Liver (tissue), 9 donors: ENCODE data around the gene PROB1. TPM values are rescaled to one million over a fixed set of nuclear protein-coding genes. Genes with fewer than 3 reads are reported as not detected.

Experiments
- DNase-seq: peaks from one replicate; pipeline ENCODE4 v3.0.0-alpha.2; 2017; ENCODE audit warnings: low spot score
- H3K27ac ChIP-seq, 2 donors: one replicate each; pipeline ENCODE4 v1.7.0; 2013; ENCODE audit warnings: inconsistent platforms in 2 of 2, low read length in 2 of 2, control low read depth in 1 of 2, low read depth in 1 of 2, mild to moderate bottlenecking in 1 of 2
- H3K27me3 ChIP-seq, 4 donors: one replicate each; pipeline versions ENCODE4 v1.6.1 to v1.7.0; 2013; ENCODE audit warnings: low read length in 3 of 4, inconsistent platforms in 1 of 4, mild to moderate bottlenecking in 1 of 4, moderate library complexity in 1 of 4; ENCODE audit not compliant: control insufficient read depth in 4 of 4, insufficient read depth in 4 of 4
- H3K36me3 ChIP-seq, 4 donors: one replicate each; pipeline versions ENCODE4 v1.6.1 to v1.7.0; 2013; ENCODE audit warnings: low read length in 3 of 4, mild to moderate bottlenecking in 3 of 4, low read depth in 1 of 4, moderate library complexity in 1 of 4; ENCODE audit not compliant: control insufficient read depth in 4 of 4, insufficient read depth in 3 of 4
- H3K4me1 ChIP-seq, 4 donors: one replicate each; pipeline versions ENCODE4 v1.6.1 to v1.7.0; 2013; ENCODE audit warnings: low read length in 3 of 4, mild to moderate bottlenecking in 3 of 4, moderate library complexity in 1 of 4; ENCODE audit not compliant: control insufficient read depth in 4 of 4, insufficient read depth in 4 of 4
- H3K4me3 ChIP-seq, 3 donors: one replicate each; pipeline versions ENCODE4 v1.6.1 to v1.7.0; 2013; ENCODE audit warnings: low read length in 3 of 3, control low read depth in 1 of 3, low read depth in 1 of 3, mild to moderate bottlenecking in 1 of 3
- H3K9ac ChIP-seq, 2 donors: one replicate each; pipeline ENCODE4 v1.7.0; 2013; ENCODE audit warnings: low read length in 2 of 2, mild to moderate bottlenecking in 2 of 2, moderate library complexity in 2 of 2, control low read depth in 1 of 2, low read depth in 1 of 2
- H3K9me3 ChIP-seq, 4 donors: one replicate each; pipeline versions ENCODE4 v1.6.1 to v1.7.0; 2013; ENCODE audit warnings: low read length in 3 of 4; ENCODE audit not compliant: control insufficient read depth in 4 of 4
- ATF3 ChIP-seq: IDR thresholded peaks from 2 replicates; pipeline ENCODE4 v1.6.1; 2016; ENCODE audit warnings: antibody characterized with exemption
- EGR1 ChIP-seq, 2 donors: IDR thresholded peaks; 2 replicates each; pipeline ENCODE4 v1.6.1; 2016 to 2018; ENCODE audit warnings: antibody characterized with exemption in 2 of 2, low read depth in 2 of 2
- FOXA1 ChIP-seq: IDR thresholded peaks from 2 replicates; pipeline ENCODE4 v1.6.1; 2016; ENCODE audit warnings: antibody characterized with exemption
- FOXA2 ChIP-seq: IDR thresholded peaks from 2 replicates; pipeline ENCODE4 v1.6.1; 2016; ENCODE audit warnings: antibody characterized with exemption
- GABPA ChIP-seq, 2 donors: IDR thresholded peaks in 1 of 2; conservative IDR thresholded peaks in 1 of 2; 2 replicates each; pipeline ENCODE4 v1.6.1; 2016; ENCODE audit warnings: antibody characterized with exemption in 2 of 2, mild to moderate bottlenecking in 1 of 2, moderate library complexity in 1 of 2
- HNF4A ChIP-seq, 2 donors: conservative IDR thresholded peaks; 2 replicates each; pipeline ENCODE4 v1.6.1; 2016; ENCODE audit warnings: antibody characterized with exemption in 2 of 2, mild to moderate bottlenecking in 2 of 2
- HNF4G ChIP-seq: IDR thresholded peaks from 2 replicates; pipeline ENCODE4 v1.6.1; 2016; ENCODE audit warnings: antibody characterized with exemption
- JUND ChIP-seq, 2 donors: IDR thresholded peaks; 2 replicates each; pipeline ENCODE4 v1.6.1; 2016; ENCODE audit warnings: antibody characterized with exemption in 2 of 2
- NR2F2 ChIP-seq: IDR thresholded peaks from 2 replicates; pipeline ENCODE4 v1.6.1; 2016; ENCODE audit warnings: antibody characterized with exemption
- RAD21 ChIP-seq, 2 donors: IDR thresholded peaks; 2 replicates each; pipeline ENCODE4 v1.6.1; 2016; ENCODE audit warnings: antibody characterized with exemption in 2 of 2, mild to moderate bottlenecking in 2 of 2
- RXRA ChIP-seq, 2 donors: IDR thresholded peaks; 2 replicates each; pipeline ENCODE4 v1.6.1; 2017 to 2018; ENCODE audit warnings: antibody characterized with exemption in 2 of 2, mild to moderate bottlenecking in 1 of 2
- SP1 ChIP-seq: IDR thresholded peaks from 2 replicates; pipeline ENCODE4 v1.6.1; 2018; ENCODE audit warnings: antibody characterized with exemption, mild to moderate bottlenecking
- TAF1 ChIP-seq: conservative IDR thresholded peaks from 2 replicates; pipeline ENCODE4 v1.6.1; 2016; ENCODE audit warnings: antibody characterized with exemption, mild to moderate bottlenecking
- YY1 ChIP-seq: IDR thresholded peaks from 2 replicates; pipeline ENCODE4 v1.6.1; 2016; ENCODE audit warnings: antibody characterized with exemption, mild to moderate bottlenecking
- WGBS: extraction: QIAGEN DNeasy Blood & Tissue Kit; methylation state at CpG from one replicate; pipeline ENCODE4 v1.1.7; 2013; 5-methylcytosine and 5-hydroxymethylcytosine counted together
- polyA plus RNA-seq, 2 donors: library from polyadenylated mRNA; stranded (reverse) in 1 of 2; unstranded in 1 of 2; fragments of 200-250 nt in 1 of 2; fragments of >200 nt in 1 of 2; fragmentation: Nextera tagmentation in 1 of 2; extraction: Ambion mirVana in 1 of 2; gene quantifications; one replicate each; pipeline versions ENCODE4 v1.2.1 to v1.2.3, GENCODE V29; 2013 to 2015
- total RNA-seq, 2 donors: library from RNA; depleted of rRNA; stranded (reverse); fragments of >200 nt; gene quantifications; one replicate each; pipeline ENCODE4 v1.2.3, GENCODE V29; 2014
- TF ChIP-seq, protein P1 (sequence below): IDR thresholded peaks from 2 replicates; pipeline ENCODE4 v1.6.1; 2016; ENCODE audit warnings: antibody characterized with exemption
- TF ChIP-seq, protein P2 (sequence below): IDR thresholded peaks from 2 replicates; pipeline ENCODE4 v1.6.1; 2016; ENCODE audit warnings: antibody characterized with exemption, mild to moderate bottlenecking
- TF ChIP-seq, protein P3 (sequence below): IDR thresholded peaks from 2 replicates; pipeline ENCODE4 v1.6.1; 2016; ENCODE audit warnings: antibody characterized with exemption
- TF ChIP-seq, protein P4 (sequence below): fragments of 150-350 bp; IDR thresholded peaks from 2 replicates; pipeline ENCODE4 v1.5.1; 2017; ENCODE audit warnings: improper control_type of control experiment, low read depth, low read length; ENCODE audit not compliant: missing input control
- donor health status: healthy.
- donor health status: healthy.
- donor health status: healthy.
- donor health status: healthy.
- donor health status: healthy.

PROB1 gene
- total and polyA plus RNA-seq, 4 donors: 0.04 to 0.67 (median 0.34) TPM

GRCh38 chr5:139378101-139378825, 16.6 kb downstream of the PROB1 start:
- H3K9ac ChIP-seq: no peak overlapping the region
- 91% methylated on average over 47 of the region's 47 CpGs for WGBS

More at GRCh38 chr5:139378101-139378825, 16.6 kb downstream of the PROB1 start:
- TF ChIP-seq NR2F2 (no peak), GABPA (IDR thresholded peaks at IDR 0.05 in 1 of 2, conservative IDR thresholded peaks at IDR 0.05 in 1 of 2) (no peak), TAF1 (no peak), HNF4G (no peak), YY1 (no peak), EGR1 (IDR thresholded peaks at IDR 0.05; ENCODE audit: low read depth in 2 of 2) (no peak), RAD21 (IDR thresholded peaks at IDR 0.05) (no peak), RXRA (IDR thresholded peaks at IDR 0.05) (no peak), SP1 (no peak), ATF3 (no peak), HNF4A (conservative IDR thresholded peaks at IDR 0.05) (no peak), JUND (IDR thresholded peaks at IDR 0.05) (no peak), FOXA2 (no peak), FOXA1 (no peak)
- TF ChIP-seq, protein P1, sequence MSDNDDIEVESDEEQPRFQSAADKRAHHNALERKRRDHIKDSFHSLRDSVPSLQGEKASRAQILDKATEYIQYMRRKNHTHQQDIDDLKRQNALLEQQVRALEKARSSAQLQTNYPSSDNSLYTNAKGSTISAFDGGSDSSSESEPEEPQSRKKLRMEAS: no peak
- TF ChIP-seq, protein P2, sequence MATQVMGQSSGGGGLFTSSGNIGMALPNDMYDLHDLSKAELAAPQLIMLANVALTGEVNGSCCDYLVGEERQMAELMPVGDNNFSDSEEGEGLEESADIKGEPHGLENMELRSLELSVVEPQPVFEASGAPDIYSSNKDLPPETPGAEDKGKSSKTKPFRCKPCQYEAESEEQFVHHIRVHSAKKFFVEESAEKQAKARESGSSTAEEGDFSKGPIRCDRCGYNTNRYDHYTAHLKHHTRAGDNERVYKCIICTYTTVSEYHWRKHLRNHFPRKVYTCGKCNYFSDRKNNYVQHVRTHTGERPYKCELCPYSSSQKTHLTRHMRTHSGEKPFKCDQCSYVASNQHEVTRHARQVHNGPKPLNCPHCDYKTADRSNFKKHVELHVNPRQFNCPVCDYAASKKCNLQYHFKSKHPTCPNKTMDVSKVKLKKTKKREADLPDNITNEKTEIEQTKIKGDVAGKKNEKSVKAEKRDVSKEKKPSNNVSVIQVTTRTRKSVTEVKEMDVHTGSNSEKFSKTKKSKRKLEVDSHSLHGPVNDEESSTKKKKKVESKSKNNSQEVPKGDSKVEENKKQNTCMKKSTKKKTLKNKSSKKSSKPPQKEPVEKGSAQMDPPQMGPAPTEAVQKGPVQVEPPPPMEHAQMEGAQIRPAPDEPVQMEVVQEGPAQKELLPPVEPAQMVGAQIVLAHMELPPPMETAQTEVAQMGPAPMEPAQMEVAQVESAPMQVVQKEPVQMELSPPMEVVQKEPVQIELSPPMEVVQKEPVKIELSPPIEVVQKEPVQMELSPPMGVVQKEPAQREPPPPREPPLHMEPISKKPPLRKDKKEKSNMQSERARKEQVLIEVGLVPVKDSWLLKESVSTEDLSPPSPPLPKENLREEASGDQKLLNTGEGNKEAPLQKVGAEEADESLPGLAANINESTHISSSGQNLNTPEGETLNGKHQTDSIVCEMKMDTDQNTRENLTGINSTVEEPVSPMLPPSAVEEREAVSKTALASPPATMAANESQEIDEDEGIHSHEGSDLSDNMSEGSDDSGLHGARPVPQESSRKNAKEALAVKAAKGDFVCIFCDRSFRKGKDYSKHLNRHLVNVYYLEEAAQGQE: no peak
- TF ChIP-seq, protein P3, sequence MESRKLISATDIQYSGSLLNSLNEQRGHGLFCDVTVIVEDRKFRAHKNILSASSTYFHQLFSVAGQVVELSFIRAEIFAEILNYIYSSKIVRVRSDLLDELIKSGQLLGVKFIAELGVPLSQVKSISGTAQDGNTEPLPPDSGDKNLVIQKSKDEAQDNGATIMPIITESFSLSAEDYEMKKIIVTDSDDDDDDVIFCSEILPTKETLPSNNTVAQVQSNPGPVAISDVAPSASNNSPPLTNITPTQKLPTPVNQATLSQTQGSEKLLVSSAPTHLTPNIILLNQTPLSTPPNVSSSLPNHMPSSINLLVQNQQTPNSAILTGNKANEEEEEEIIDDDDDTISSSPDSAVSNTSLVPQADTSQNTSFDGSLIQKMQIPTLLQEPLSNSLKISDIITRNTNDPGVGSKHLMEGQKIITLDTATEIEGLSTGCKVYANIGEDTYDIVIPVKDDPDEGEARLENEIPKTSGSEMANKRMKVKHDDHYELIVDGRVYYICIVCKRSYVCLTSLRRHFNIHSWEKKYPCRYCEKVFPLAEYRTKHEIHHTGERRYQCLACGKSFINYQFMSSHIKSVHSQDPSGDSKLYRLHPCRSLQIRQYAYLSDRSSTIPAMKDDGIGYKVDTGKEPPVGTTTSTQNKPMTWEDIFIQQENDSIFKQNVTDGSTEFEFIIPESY: no peak
- TF ChIP-seq, protein P4, sequence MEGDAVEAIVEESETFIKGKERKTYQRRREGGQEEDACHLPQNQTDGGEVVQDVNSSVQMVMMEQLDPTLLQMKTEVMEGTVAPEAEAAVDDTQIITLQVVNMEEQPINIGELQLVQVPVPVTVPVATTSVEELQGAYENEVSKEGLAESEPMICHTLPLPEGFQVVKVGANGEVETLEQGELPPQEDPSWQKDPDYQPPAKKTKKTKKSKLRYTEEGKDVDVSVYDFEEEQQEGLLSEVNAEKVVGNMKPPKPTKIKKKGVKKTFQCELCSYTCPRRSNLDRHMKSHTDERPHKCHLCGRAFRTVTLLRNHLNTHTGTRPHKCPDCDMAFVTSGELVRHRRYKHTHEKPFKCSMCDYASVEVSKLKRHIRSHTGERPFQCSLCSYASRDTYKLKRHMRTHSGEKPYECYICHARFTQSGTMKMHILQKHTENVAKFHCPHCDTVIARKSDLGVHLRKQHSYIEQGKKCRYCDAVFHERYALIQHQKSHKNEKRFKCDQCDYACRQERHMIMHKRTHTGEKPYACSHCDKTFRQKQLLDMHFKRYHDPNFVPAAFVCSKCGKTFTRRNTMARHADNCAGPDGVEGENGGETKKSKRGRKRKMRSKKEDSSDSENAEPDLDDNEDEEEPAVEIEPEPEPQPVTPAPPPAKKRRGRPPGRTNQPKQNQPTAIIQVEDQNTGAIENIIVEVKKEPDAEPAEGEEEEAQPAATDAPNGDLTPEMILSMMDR: no peak
- peaks cover 5 to 28% (median 16%) of the 10 kb centered on the region in 4 donors for H3K4me1 ChIP-seq
- no peaks in the 10 kb centered on the region for H3K9me3 ChIP-seq
- H3K4me3 ChIP-seq: no peak overlapping the region
- no peaks in the 10 kb centered on the region for H3K27me3 ChIP-seq
- DNase-seq: no peak
- no peak overlapping the region for H3K27ac ChIP-seq
- H3K36me3 ChIP-seq: peaks cover 0 to 14% (median 10%) of the 10 kb centered on the region in 4 donors
